B cell (primary cell): ENCODE results near the gene HTRA3. TPM values are rescaled to one million over a fixed set of nuclear protein-coding genes. Genes with fewer than 3 reads are reported as not detected.

Source experiments
- ATAC-seq: fragments of 200-7000 bp; cut with Tn5 transposase; one replicate; pipeline ENCODE4 v1.10.0; 2021; ENCODE audit warnings: low read depth, mild to moderate bottlenecking, moderate number of reproducible peaks, moderate library complexity
- CTCF ChIA-PET: fragments of 350-600 bp; sonication (Branson Sonifier 250); formaldehyde crosslinking; loops from one replicate; lab custom pipeline; 2021; ENCODE audit warnings: antibody characterized with exemption, inconsistent platforms; lab: Charles Lee
- POLR2A ChIA-PET: fragments of 350-600 bp; sonication (Branson Sonifier 250); formaldehyde crosslinking; loops from one replicate; lab custom pipeline; 2021; ENCODE audit warnings: antibody characterized with exemption; lab: Charles Lee
- DNase-seq: peaks from one replicate; pipeline ENCODE4 v3.0.0; 2013
- H2AFZ ChIP-seq: 2 replicates; pipeline ENCODE4 v1.6.1; 2012; ENCODE audit warnings: mild to moderate bottlenecking, low read depth, low read length; ENCODE audit not compliant: insufficient read depth, poor library complexity, severe bottlenecking
- H3K27ac ChIP-seq, 2 donors: 1 replicate in 1 of 2; 2 replicates in 1 of 2; pipeline ENCODE4 v1.5.1; 2012 to 2013; ENCODE audit warnings: low read length in 2 of 2, mild to moderate bottlenecking in 2 of 2, moderate library complexity in 1 of 2
- H3K27me3 ChIP-seq, 4 experiments: fragments of 200-600 bp in 1 of 4; sonication (generic) in 1 of 4; replicated peaks in 1 of 4; 1 replicate in 2 of 4; 2 replicates in 2 of 4; pipeline versions ENCODE4 v1.6.1 to v1.7.0; 2013 to 2016; ENCODE audit warnings: low read length in 3 of 4, mild to moderate bottlenecking in 2 of 4, mixed read lengths in 1 of 4, moderate library complexity in 1 of 4; ENCODE audit not compliant: insufficient read depth in 4 of 4, control insufficient read depth in 3 of 4; ENCODE audit errors: control extremely low read depth in 1 of 4
- H3K36me3 ChIP-seq, 2 experiments: replicated peaks in 1 of 2; 1 replicate in 1 of 2; 2 replicates in 1 of 2; pipeline versions ENCODE4 v1.6.1 to v1.7.1; 2013; ENCODE audit warnings: low read length in 1 of 2; ENCODE audit not compliant: insufficient read depth in 2 of 2, control insufficient read depth in 1 of 2; ENCODE audit errors: control extremely low read depth in 1 of 2, extremely low read depth in 1 of 2
- H3K4me1 ChIP-seq, 2 donors: fragments of 200-600 bp in 1 of 2; sonication (generic) in 1 of 2; 1 replicate in 1 of 2; 2 replicates in 1 of 2; pipeline versions ENCODE4 v1.5.1 to v1.6.1; 2013 to 2017; ENCODE audit warnings: low read length in 2 of 2; ENCODE audit not compliant: control insufficient read depth in 2 of 2, insufficient read depth in 2 of 2
- H3K4me2 ChIP-seq: replicated peaks from 2 replicates; pipeline ENCODE3; 2012; ENCODE audit warnings: mild to moderate bottlenecking, low read depth, low read length; ENCODE audit not compliant: poor library complexity, severe bottlenecking
- H3K4me3 ChIP-seq, 5 experiments: fragments of 200-600 bp in 1 of 5; sonication (generic) in 1 of 5; 1 replicate in 3 of 5; 2 replicates in 2 of 5; pipeline versions ENCODE4 v1.5.1 to v1.7.0; 2011 to 2016; ENCODE audit warnings: low read length in 4 of 5, mild to moderate bottlenecking in 4 of 5, low read depth in 2 of 5, control low read depth in 1 of 5, moderate library complexity in 1 of 5; ENCODE audit not compliant: insufficient read depth in 1 of 5; ENCODE audit errors: control extremely low read depth in 1 of 5, extremely low read depth in 1 of 5
- H3K79me2 ChIP-seq: fragments of 200-600 bp; sonication (generic); one replicate; pipeline ENCODE4 v1.6.0; 2016; ENCODE audit warnings: low read length; ENCODE audit not compliant: control insufficient read depth, insufficient read depth
- H3K9ac ChIP-seq: fragments of 200-600 bp; sonication (generic); 2 replicates; pipeline ENCODE4 v1.6.1; 2017; ENCODE audit warnings: mild to moderate bottlenecking, low read length, moderate library complexity
- H3K9me3 ChIP-seq, 3 donors: one replicate each; pipeline versions ENCODE4 v1.6.1 to v1.7.1; 2013; ENCODE audit warnings: low read length in 2 of 3; ENCODE audit not compliant: control insufficient read depth in 2 of 3, insufficient read depth in 1 of 3; ENCODE audit errors: control extremely low read depth in 1 of 3
- H4K20me1 ChIP-seq: 2 replicates; pipeline ENCODE4 v1.6.0; 2012; ENCODE audit warnings: mild to moderate bottlenecking, low read length; ENCODE audit not compliant: insufficient read depth, control insufficient read depth, poor library complexity, severe bottlenecking
- H3K27ac Mint-ChIP-seq: one replicate; pipeline ENCODE4 v1.8.0; 2021; ENCODE audit warnings: mixed read lengths
- H3K27me3 Mint-ChIP-seq: one replicate; pipeline ENCODE4 v1.8.0; 2021; ENCODE audit warnings: mixed read lengths
- H3K4me1 Mint-ChIP-seq: one replicate; pipeline ENCODE4 v1.8.0; 2021; ENCODE audit warnings: mixed read lengths
- H3K4me3 Mint-ChIP-seq: one replicate; pipeline ENCODE4 v1.8.0; 2021; ENCODE audit warnings: mixed read lengths
- H3K9me3 Mint-ChIP-seq: one replicate; pipeline ENCODE4 v1.8.0; 2022; ENCODE audit warnings: mixed read lengths; ENCODE audit not compliant: insufficient read depth
- EZH2 ChIP-seq: IDR thresholded peaks from 2 replicates; pipeline ENCODE4 v1.6.1; 2012; ENCODE audit warnings: borderline replicate concordance, low read depth, mild to moderate bottlenecking, moderate library complexity, low read length; ENCODE audit not compliant: insufficient read depth, poor library complexity, severe bottlenecking
- WGBS: methylation state at CpG from one replicate; pipeline ENCODE4 v1.1.5; 2013; ENCODE audit warnings: missing lambda C conversion rate; ENCODE audit not compliant: insufficient coverage; 5-methylcytosine and 5-hydroxymethylcytosine counted together
- intact Hi-C: fragments of 100-400 bp; cut with micrococcal nuclease; formaldehyde crosslinking; loops from one replicate; pipeline ENCODE4 v1.10.0; 2022
- polyA plus RNA-seq: library from polyadenylated mRNA; depleted of rRNA; stranded (reverse); fragments of >200 nt; gene quantifications from 2 replicates; pipeline ENCODE4 v1.2.3, GENCODE V29; 2012
- total RNA-seq, 2 donors: library from RNA; stranded (reverse); fragments of 120-200 nt in 1 of 2; gene quantifications; 1 replicate in 1 of 2; 2 replicates in 1 of 2; pipeline versions ENCODE4 v1.2.3 to v1.2.4, GENCODE V29; 2013 to 2022
- TF ChIP-seq, protein P1 (sequence below): fragments of 200-600 bp; IDR thresholded peaks from one replicate; pipeline ENCODE4 v1.8.0; 2022; ENCODE audit warnings: antibody characterized with exemption, mild to moderate bottlenecking

HTRA3 gene
- total and polyA plus RNA-seq, 2 donors (not counting 1 experiment from before 2014, with no cell fraction given): not detected

GRCh38 chr4:8252301-8253173, 17.0 kb upstream of the HTRA3 start:
- peaks cover 0 to 3% (median 0%) of the 10 kb centered on the region in 3 donors for H3K9me3 ChIP-seq
- no peaks in the 10 kb centered on the region for H3K36me3 ChIP-seq
- DNase-seq (no peak), ATAC-seq (no peak)
- H4K20me1 ChIP-seq: no peaks in the 10 kb centered on the region
- H2AFZ ChIP-seq: no peak overlapping the region
- TF ChIP-seq, protein P1, sequence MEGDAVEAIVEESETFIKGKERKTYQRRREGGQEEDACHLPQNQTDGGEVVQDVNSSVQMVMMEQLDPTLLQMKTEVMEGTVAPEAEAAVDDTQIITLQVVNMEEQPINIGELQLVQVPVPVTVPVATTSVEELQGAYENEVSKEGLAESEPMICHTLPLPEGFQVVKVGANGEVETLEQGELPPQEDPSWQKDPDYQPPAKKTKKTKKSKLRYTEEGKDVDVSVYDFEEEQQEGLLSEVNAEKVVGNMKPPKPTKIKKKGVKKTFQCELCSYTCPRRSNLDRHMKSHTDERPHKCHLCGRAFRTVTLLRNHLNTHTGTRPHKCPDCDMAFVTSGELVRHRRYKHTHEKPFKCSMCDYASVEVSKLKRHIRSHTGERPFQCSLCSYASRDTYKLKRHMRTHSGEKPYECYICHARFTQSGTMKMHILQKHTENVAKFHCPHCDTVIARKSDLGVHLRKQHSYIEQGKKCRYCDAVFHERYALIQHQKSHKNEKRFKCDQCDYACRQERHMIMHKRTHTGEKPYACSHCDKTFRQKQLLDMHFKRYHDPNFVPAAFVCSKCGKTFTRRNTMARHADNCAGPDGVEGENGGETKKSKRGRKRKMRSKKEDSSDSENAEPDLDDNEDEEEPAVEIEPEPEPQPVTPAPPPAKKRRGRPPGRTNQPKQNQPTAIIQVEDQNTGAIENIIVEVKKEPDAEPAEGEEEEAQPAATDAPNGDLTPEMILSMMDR: no peak
- TF ChIP-seq EZH2: no peak
- no peak overlapping the region for H3K27ac ChIP-seq
- H3K9ac ChIP-seq: no peak overlapping the region
- H3K27me3 ChIP-seq: no peaks in the 10 kb centered on the region
- intact Hi-C loops: no loop called here
- no peak overlapping the region for H3K27ac Mint-ChIP-seq
- H3K4me1 ChIP-seq: no peaks in the 10 kb centered on the region
- H3K9me3 Mint-ChIP-seq: no peaks in the 10 kb centered on the region
- H3K4me3 Mint-ChIP-seq: no peak overlapping the region
- ChIA-PET CTCF (interaction anchor here (3.8 kb wide), 1 partner anchor 10 kb away, joined by 12 read pairs; no protein-coding TSS in a partner anchor), POLR2A (no interaction called here)
- 76% methylated on average over 23 of the region's 23 CpGs for WGBS
- H3K4me1 Mint-ChIP-seq: no peaks in the 10 kb centered on the region
- no peak overlapping the region for H3K4me2 ChIP-seq
- H3K27me3 Mint-ChIP-seq: no peaks in the 10 kb centered on the region
- no peaks in the 10 kb centered on the region for H3K79me2 ChIP-seq
- H3K4me3 ChIP-seq: no peak overlapping the region

DNA sequence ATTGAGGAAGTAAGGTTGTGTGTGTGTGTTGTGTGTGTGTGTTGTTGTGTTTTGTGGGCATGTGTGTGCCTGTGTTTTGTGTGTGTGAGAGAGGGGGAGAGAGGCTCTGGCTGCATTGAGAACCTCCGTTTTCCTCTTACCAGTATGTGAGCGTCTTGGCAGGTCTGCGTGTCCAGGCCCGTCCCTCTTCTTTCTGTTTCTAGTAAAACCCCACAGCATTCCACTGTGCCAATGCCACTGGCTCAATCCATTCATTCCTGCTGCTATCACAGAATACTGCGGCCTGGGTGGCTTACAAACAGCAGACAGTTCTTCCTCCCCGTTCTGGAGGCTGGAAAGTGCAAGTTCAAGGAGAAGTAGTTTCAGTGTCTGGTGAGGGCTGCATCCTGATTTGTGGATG, 15.5 kb upstream of the HTRA3 start:
- no peak overlapping the region for H2AFZ ChIP-seq
- no peaks in the 10 kb centered on the region for H3K27me3 ChIP-seq
- no peaks in the 10 kb centered on the region for H4K20me1 ChIP-seq
- H3K4me1 ChIP-seq: no peaks in the 10 kb centered on the region
- H3K4me3 ChIP-seq: no peak overlapping the region
- peaks cover 5% of the 10 kb centered on the region for H3K27me3 Mint-ChIP-seq
- H3K27ac ChIP-seq: no peak overlapping the region
- whole genome bisulfite sequencing: 90% methylated on average over 5 of the region's 6 CpGs
- TF ChIP-seq EZH2: no peak
- TF ChIP-seq, protein P1: no peak
- POLR2A ChIA-PET: no interaction called here
- H3K4me2 ChIP-seq: no peak overlapping the region
- H3K79me2 ChIP-seq: no peaks in the 10 kb centered on the region
- H3K36me3 ChIP-seq: no peaks in the 10 kb centered on the region
- DNase-seq: no peak
- no peaks in the 10 kb centered on the region for H3K4me1 Mint-ChIP-seq
- no peak overlapping the region for H3K9ac ChIP-seq
- intact Hi-C loops: no loop called here
- no peak for ATAC-seq
- peaks cover 0 to 3% (median 0%) of the 10 kb centered on the region in 3 donors for H3K9me3 ChIP-seq
- CTCF ChIA-PET: no interaction called here
- no peaks in the 10 kb centered on the region for H3K9me3 Mint-ChIP-seq
- no peak overlapping the region for H3K27ac Mint-ChIP-seq
- H3K4me3 Mint-ChIP-seq: no peak overlapping the region
